Measurements from ENCODE around the gene S100A14.

S100A14 gene

GRCh38 chr1:153639280-153639679 is 23.2 kb upstream of the S100A14 start:
- no peak for DNase-seq (ENCODE audit: low read depth, low spot score)

- DNase-seq (ENCODE audit: low read depth, low spot score), result no peak
Observed at GRCh38 chr1:153638261-153638660, 22.1 kb upstream of the S100A14 start.

- no peak for DNase-seq (ENCODE audit: low read depth, low spot score)
Observed at GRCh38 chr1:153636312-153636711, 20.2 kb upstream of the S100A14 start.

- no peak for DNase-seq (ENCODE audit: low read depth, low spot score)
Observed at GRCh38 chr1:153635872-153636271, 19.7 kb upstream of the S100A14 start.

GRCh38 chr1:153633754-153634665 is 17.9 kb upstream of the S100A14 start, which contains the start of gene CHTOP:
Gene CHTOP, plus strand, starts transcription at chr1:153634066. Its CDS starts 2,523 bp downstream, at chr1:153636589.
- DNase-seq (ENCODE audit: low read depth, low spot score), result peak; percentile 82

GRCh38 chr1:153633161-153633753 is 17.1 kb upstream of the S100A14 start:
- DNase-seq (ENCODE audit: low read depth, low spot score), result no peak

GRCh38 chr1:153631047-153632022 is 15.2 kb upstream of the S100A14 start:
- no peak for DNase-seq (ENCODE audit: low read depth, low spot score)

GRCh38 chr1:153630384-153630783 is 14.3 kb upstream of the S100A14 start:
- no peak for DNase-seq (ENCODE audit: low read depth, low spot score)

GRCh38 chr1:153629971-153630370 is 13.8 kb upstream of the S100A14 start:
- DNase-seq (ENCODE audit: low read depth, low spot score), result no peak

GRCh38 chr1:153629343-153629665 is 13.2 kb upstream of the S100A14 start:
- DNase-seq (ENCODE audit: low read depth, low spot score), result no peak

GRCh38 chr1:153628638-153629342 is 12.7 kb upstream of the S100A14 start:
- no peak for DNase-seq (ENCODE audit: low read depth, low spot score)

GRCh38 chr1:153627715-153628626 is 11.8 kb upstream of the S100A14 start, which contains the start of gene S100A1:
Gene S100A1, plus strand, starts transcription at chr1:153628434. Its CDS starts 2,088 bp downstream, at chr1:153630522.
- DNase-seq (ENCODE audit: low read depth, low spot score), result no peak

- DNase-seq (ENCODE audit: low read depth, low spot score), result no peak
Observed at GRCh38 chr1:153626904-153627714, 11.0 kb upstream of the S100A14 start, which contains the start of gene S100A13. Gene S100A13, minus strand, starts transcription at chr1:153627505. Its CDS starts 1,033 bp downstream, at chr1:153626472.

GRCh38 chr1:153626477-153626903 is 10.4 kb upstream of the S100A14 start:
- no peak for DNase-seq (ENCODE audit: low read depth, low spot score)

GRCh38 chr1:153624965-153625611 is 9.0 kb upstream of the S100A14 start:
- DNase-seq (ENCODE audit: low read depth, low spot score), result no peak

GRCh38 chr1:153623101-153623500 is 7.0 kb upstream of the S100A14 start:
- DNase-seq (ENCODE audit: low read depth, low spot score), result no peak

- DNase-seq (ENCODE audit: low read depth, low spot score), result no peak
Observed at GRCh38 chr1:153619171-153619570, 3.0 kb upstream of the S100A14 start.

GRCh38 chr1:153617663-153618062 is 1.5 kb upstream of the S100A14 start:
- DNase-seq (ENCODE audit: low read depth, low spot score), result peak; percentile 23

All from activated naive CD8-positive, alpha-beta T cell treated with anti-CD3 and anti-CD28 coated beads, Interleukin-2, amount 50 U/mL, for 16 hours (primary cell).